HEK293 (cell line): Measurements from ENCODE around the gene CDC42SE2.

Experiments
- CTCF ChIA-PET: fragments of 350-600 bp; formaldehyde crosslinking; extraction: SDS; loops from one replicate; lab custom pipeline; 2021; ENCODE audit warnings: antibody characterized with exemption; lab: Yijun Ruan, JAX
- POLR2A ChIA-PET: fragments of 300-600 bp; formaldehyde crosslinking; extraction: SDS; loops from one replicate; lab custom pipeline; 2020; ENCODE audit warnings: antibody characterized with exemption, inconsistent platforms; lab: Yijun Ruan, JAX
- H3K27ac ChIP-seq: fragments of 200-500 bp; sonication (Bioruptor generic); 2 replicates; pipeline ENCODE4 v1.5.1; 2014; ENCODE audit warnings: low read depth, low read length, control low read depth, inconsistent platforms; ENCODE audit errors: extremely low read depth
- H3K36me3 ChIP-seq, 2 experiments: fragments of 200-500 bp in 1 of 2; sonication (Bioruptor generic) in 1 of 2; 1 replicate in 1 of 2; 2 replicates in 1 of 2; pipeline ENCODE4 v1.5.1; 2014 to 2017; ENCODE audit warnings: inconsistent platforms in 2 of 2, low read length in 2 of 2; ENCODE audit not compliant: control insufficient read depth in 2 of 2, insufficient read depth in 1 of 2
- H3K4me1 ChIP-seq: fragments of 200-500 bp; sonication (Bioruptor generic); 2 replicates; pipeline ENCODE4 v1.5.1; 2014; ENCODE audit warnings: mild to moderate bottlenecking, low read length, inconsistent platforms; ENCODE audit not compliant: control insufficient read depth, insufficient read depth
- H3K4me3 ChIP-seq: 2 replicates; pipeline ENCODE4 v1.5.1; 2011; ENCODE audit warnings: low read depth, mild to moderate bottlenecking, control low read depth, low read length, moderate library complexity
- H3K9me3 ChIP-seq: fragments of 200-500 bp; sonication (Bioruptor generic); 2 replicates; pipeline ENCODE4 v1.5.1; 2014; ENCODE audit warnings: low read depth, low read length, inconsistent platforms; ENCODE audit not compliant: control insufficient read depth, insufficient read depth
- CTCF ChIP-seq: fragments of 450-650 bp; formaldehyde crosslinking; IDR thresholded peaks from 2 replicates; pipeline ENCODE4 v1.5.1; 2016; ENCODE audit warnings: missing biosample characterization, missing genetic modification characterization
- GLI2 ChIP-seq: fragments of 450-650 bp; formaldehyde crosslinking; IDR thresholded peaks from 2 replicates; pipeline ENCODE4; 2017; ENCODE audit warnings: missing biosample characterization, missing genetic modification characterization, low read depth, borderline replicate concordance
- MZF1 ChIP-seq: fragments of 450-650 bp; formaldehyde crosslinking; IDR thresholded peaks from 2 replicates; pipeline ENCODE4 v1.5.1; 2017; ENCODE audit warnings: missing biosample characterization, missing genetic modification characterization, borderline replicate concordance
- ZBTB17 ChIP-seq: fragments of 450-650 bp; formaldehyde crosslinking; IDR thresholded peaks from 2 replicates; pipeline ENCODE4 v1.5.1; 2016; ENCODE audit warnings: missing biosample characterization, missing genetic modification characterization
- ZNF121 ChIP-seq: fragments of 450-650 bp; formaldehyde crosslinking; IDR thresholded peaks from 2 replicates; pipeline ENCODE4 v1.5.1; 2016; ENCODE audit warnings: missing biosample characterization, missing genetic modification characterization
- ZNF138 ChIP-seq: fragments of 450-650 bp; formaldehyde crosslinking; IDR thresholded peaks from 2 replicates; pipeline ENCODE4 v1.5.1; 2016; ENCODE audit warnings: missing biosample characterization, missing genetic modification characterization, borderline replicate concordance
- ZNF155 ChIP-seq: fragments of 450-650 bp; formaldehyde crosslinking; IDR thresholded peaks from 2 replicates; pipeline ENCODE4 v1.5.1; 2016; ENCODE audit warnings: missing biosample characterization, missing genetic modification characterization
- ZNF16 ChIP-seq: fragments of 450-650 bp; formaldehyde crosslinking; IDR thresholded peaks from 2 replicates; pipeline ENCODE4 v1.5.1; 2016; ENCODE audit warnings: low read depth, missing biosample characterization, missing genetic modification characterization
- ZNF211 ChIP-seq: fragments of 450-650 bp; formaldehyde crosslinking; IDR thresholded peaks from 2 replicates; pipeline ENCODE4 v1.5.1; 2016; ENCODE audit warnings: low read depth, missing biosample characterization, missing genetic modification characterization
- ZNF248 ChIP-seq: fragments of 450-650 bp; formaldehyde crosslinking; IDR thresholded peaks from 2 replicates; pipeline ENCODE4 v1.5.1; 2017; ENCODE audit warnings: missing biosample characterization, missing genetic modification characterization
- ZNF280C ChIP-seq: fragments of 450-650 bp; formaldehyde crosslinking; IDR thresholded peaks from 2 replicates; pipeline ENCODE4 v1.5.1; 2016; ENCODE audit warnings: missing biosample characterization, missing genetic modification characterization
- ZNF292 ChIP-seq: fragments of 450-650 bp; formaldehyde crosslinking; IDR thresholded peaks from 2 replicates; pipeline ENCODE4 v1.5.1; 2016; ENCODE audit warnings: low read depth, missing biosample characterization, missing genetic modification characterization, borderline replicate concordance
- ZNF600 ChIP-seq: fragments of 450-650 bp; formaldehyde crosslinking; IDR thresholded peaks from 2 replicates; pipeline ENCODE4 v1.5.1; 2016; ENCODE audit warnings: missing biosample characterization, missing genetic modification characterization
- ZNF654 ChIP-seq: fragments of 450-650 bp; formaldehyde crosslinking; IDR thresholded peaks from 2 replicates; pipeline ENCODE4 v1.5.1; 2016; ENCODE audit warnings: low read depth, missing biosample characterization, missing genetic modification characterization
- ZNF670 ChIP-seq: fragments of 450-650 bp; formaldehyde crosslinking; IDR thresholded peaks from 2 replicates; pipeline ENCODE4 v1.5.1; 2016; ENCODE audit warnings: missing biosample characterization, missing genetic modification characterization, low read depth
- TF ChIP-seq, protein P1 (sequence below): fragments of 450-650 bp; formaldehyde crosslinking; IDR thresholded peaks from 2 replicates; pipeline ENCODE4 v1.5.1; 2016; ENCODE audit warnings: missing biosample characterization, missing genetic modification characterization
- TF ChIP-seq, protein P2 (sequence below): fragments of 450-650 bp; formaldehyde crosslinking; IDR thresholded peaks from 2 replicates; pipeline ENCODE4 v1.5.1; 2016; ENCODE audit warnings: missing biosample characterization, missing genetic modification characterization
- TF ChIP-seq, protein P3 (sequence below): fragments of 450-650 bp; formaldehyde crosslinking; IDR thresholded peaks from 2 replicates; pipeline ENCODE4 v1.5.1; 2016; ENCODE audit warnings: missing biosample characterization, missing genetic modification characterization
- TF ChIP-seq, protein P4 (sequence below): fragments of 450-650 bp; formaldehyde crosslinking; IDR thresholded peaks from 2 replicates; pipeline ENCODE4 v1.5.1; 2017; ENCODE audit warnings: missing biosample characterization, missing genetic modification characterization

CDC42SE2 gene

GRCh38 chr5:131423056-131423455 lies 159.2 kb downstream of the CDC42SE2 start:
- Histone ChIP-seq H3K27ac (no peak overlapping the region), H3K4me3 (no peak overlapping the region), H3K4me1 (no peaks in the 10 kb centered on the region), H3K9me3 (no peaks in the 10 kb centered on the region), H3K36me3 (peaks cover 3 to 33% of the 10 kb centered on the region in 2 experiments; a peak in 2 of 3 replicates)
- CTCF ChIA-PET, result interaction anchor here (0.6 to 3.1 kb wide), 23 partner anchors 8 to 799 kb away, joined by 3 to 29 read pairs (median 4); no protein-coding TSS in a partner anchor
- TF ChIP-seq CTCF (tag by site-specific recombination) (peak; percentile 24; the same call in 1 of the 2 replicates), ZNF654 (peak; percentile 70), ZNF16 (tag by site-specific recombination) (no peak), ZNF670 (tag by site-specific recombination) (no peak), ZNF600 (tag by site-specific recombination) (no peak), ZNF280C (tag by site-specific recombination) (no peak), ZNF292 (no peak), ZBTB17 (tag by site-specific recombination) (no peak)
- POLR2A ChIA-PET, result no interaction called here

GRCh38 chr5:131426011-131426410 lies 162.2 kb downstream of the CDC42SE2 start:
- Histone ChIP-seq H3K9me3 (no peaks in the 10 kb centered on the region), H3K4me3 (no peak overlapping the region), H3K27ac (no peak overlapping the region), H3K36me3 (peaks cover 8 to 52% of the 10 kb centered on the region in 2 experiments; a peak in 2 of 3 replicates)
- TF ChIP-seq, protein P1, sequence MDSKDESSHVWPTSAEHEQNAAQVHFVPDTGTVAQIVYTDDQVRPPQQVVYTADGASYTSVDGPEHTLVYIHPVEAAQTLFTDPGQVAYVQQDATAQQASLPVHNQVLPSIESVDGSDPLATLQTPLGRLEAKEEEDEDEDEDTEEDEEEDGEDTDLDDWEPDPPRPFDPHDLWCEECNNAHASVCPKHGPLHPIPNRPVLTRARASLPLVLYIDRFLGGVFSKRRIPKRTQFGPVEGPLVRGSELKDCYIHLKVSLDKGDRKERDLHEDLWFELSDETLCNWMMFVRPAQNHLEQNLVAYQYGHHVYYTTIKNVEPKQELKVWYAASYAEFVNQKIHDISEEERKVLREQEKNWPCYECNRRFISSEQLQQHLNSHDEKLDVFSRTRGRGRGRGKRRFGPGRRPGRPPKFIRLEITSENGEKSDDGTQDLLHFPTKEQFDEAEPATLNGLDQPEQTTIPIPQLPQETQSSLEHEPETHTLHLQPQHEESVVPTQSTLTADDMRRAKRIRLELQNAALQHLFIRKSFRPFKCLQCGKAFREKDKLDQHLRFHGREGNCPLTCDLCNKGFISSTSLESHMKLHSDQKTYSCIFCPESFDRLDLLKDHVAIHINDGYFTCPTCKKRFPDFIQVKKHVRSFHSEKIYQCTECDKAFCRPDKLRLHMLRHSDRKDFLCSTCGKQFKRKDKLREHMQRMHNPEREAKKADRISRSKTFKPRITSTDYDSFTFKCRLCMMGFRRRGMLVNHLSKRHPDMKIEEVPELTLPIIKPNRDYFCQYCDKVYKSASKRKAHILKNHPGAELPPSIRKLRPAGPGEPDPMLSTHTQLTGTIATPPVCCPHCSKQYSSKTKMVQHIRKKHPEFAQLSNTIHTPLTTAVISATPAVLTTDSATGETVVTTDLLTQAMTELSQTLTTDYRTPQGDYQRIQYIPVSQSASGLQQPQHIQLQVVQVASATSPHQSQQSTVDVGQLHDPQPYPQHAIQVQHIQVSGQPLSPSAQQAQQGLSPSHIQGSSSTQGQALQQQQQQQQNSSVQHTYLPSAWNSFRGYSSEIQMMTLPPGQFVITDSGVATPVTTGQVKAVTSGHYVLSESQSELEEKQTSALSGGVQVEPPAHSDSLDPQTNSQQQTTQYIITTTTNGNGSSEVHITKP, result no peak
- TF ChIP-seq ZNF155 (no peak), ZNF248 (no peak)
- TF ChIP-seq, all 188 proteins: peak for 0
- ChIA-PET CTCF (interaction anchor here (1.0 to 2.0 kb wide), 4 partner anchors 10 to 637 kb away, joined by 5 to 8 read pairs (median 6); no protein-coding TSS in a partner anchor), POLR2A (no interaction called here)
- no peaks in the 10 kb centered on the region for H3K4me1 ChIP-seq

DNA sequence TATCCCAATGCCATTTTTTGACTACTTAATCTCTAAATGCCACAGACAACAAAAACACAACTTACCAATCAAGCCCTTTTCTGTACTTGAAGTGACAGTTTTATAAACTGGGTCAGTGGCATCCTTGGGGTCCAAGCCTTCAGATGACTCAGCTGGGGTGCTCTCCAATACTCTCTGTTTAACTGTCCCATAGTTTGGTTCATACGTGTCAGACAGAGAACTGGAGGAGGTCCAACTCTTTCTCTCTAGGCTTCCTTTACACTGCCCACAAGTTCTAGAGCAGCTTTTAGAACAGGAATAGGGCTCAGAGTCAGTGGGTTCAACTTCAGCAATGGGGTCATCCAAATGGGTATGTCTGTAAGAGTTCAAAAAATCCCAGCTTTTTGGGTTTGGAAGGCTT lies 166.9 kb downstream of the CDC42SE2 start:
- ChIA-PET CTCF (interaction anchor here (1.4 kb wide), 1 partner anchor 8 kb away, joined by 5 read pairs; no protein-coding TSS in a partner anchor), POLR2A (no interaction called here)
- H3K9me3 ChIP-seq, result no peaks in the 10 kb centered on the region
- peaks cover 20 to 79% of the 10 kb centered on the region in 2 experiments for H3K36me3 ChIP-seq
- H3K27ac ChIP-seq, result no peak overlapping the region
- no peaks in the 10 kb centered on the region for H3K4me1 ChIP-seq
- no peak overlapping the region for H3K4me3 ChIP-seq
- no peak for TF ChIP-seq GLI2 (tag by site-specific recombination)
- TF ChIP-seq, protein P2, sequence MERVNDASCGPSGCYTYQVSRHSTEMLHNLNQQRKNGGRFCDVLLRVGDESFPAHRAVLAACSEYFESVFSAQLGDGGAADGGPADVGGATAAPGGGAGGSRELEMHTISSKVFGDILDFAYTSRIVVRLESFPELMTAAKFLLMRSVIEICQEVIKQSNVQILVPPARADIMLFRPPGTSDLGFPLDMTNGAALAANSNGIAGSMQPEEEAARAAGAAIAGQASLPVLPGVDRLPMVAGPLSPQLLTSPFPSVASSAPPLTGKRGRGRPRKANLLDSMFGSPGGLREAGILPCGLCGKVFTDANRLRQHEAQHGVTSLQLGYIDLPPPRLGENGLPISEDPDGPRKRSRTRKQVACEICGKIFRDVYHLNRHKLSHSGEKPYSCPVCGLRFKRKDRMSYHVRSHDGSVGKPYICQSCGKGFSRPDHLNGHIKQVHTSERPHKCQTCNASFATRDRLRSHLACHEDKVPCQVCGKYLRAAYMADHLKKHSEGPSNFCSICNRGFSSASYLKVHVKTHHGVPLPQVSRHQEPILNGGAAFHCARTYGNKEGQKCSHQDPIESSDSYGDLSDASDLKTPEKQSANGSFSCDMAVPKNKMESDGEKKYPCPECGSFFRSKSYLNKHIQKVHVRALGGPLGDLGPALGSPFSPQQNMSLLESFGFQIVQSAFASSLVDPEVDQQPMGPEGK (tag by site-specific recombination), result no peak
- TF ChIP-seq ZNF138 (tag by site-specific recombination), result no peak
- TF ChIP-seq ZNF121 (tag by site-specific recombination), result no peak
- TF ChIP-seq, protein P3, sequence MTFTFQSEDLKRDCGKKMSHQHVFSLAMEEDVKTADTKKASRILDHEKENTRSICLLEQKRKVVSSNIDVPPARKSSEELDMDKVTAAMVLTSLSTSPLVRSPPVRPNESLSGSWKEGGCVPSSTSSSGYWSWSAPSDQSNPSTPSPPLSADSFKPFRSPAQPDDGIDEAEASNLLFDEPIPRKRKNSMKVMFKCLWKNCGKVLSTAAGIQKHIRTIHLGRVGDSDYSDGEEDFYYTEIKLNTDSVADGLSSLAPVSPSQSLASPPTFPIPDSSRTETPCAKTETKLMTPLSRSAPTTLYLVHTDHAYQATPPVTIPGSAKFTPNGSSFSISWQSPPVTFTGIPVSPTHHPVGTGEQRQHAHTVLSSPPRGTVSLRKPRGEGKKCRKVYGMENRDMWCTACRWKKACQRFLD (tag by site-specific recombination), result no peak
- TF ChIP-seq, protein P4, sequence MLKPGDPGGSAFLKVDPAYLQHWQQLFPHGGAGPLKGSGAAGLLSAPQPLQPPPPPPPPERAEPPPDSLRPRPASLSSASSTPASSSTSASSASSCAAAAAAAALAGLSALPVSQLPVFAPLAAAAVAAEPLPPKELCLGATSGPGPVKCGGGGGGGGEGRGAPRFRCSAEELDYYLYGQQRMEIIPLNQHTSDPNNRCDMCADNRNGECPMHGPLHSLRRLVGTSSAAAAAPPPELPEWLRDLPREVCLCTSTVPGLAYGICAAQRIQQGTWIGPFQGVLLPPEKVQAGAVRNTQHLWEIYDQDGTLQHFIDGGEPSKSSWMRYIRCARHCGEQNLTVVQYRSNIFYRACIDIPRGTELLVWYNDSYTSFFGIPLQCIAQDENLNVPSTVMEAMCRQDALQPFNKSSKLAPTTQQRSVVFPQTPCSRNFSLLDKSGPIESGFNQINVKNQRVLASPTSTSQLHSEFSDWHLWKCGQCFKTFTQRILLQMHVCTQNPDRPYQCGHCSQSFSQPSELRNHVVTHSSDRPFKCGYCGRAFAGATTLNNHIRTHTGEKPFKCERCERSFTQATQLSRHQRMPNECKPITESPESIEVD (tag by site-specific recombination), result no peak
- no peak for TF ChIP-seq ZNF211 (tag by site-specific recombination)
- no peak for TF ChIP-seq MZF1 (tag by site-specific recombination)
